Measurements from ENCODE around the gene PTGES2.
A peak's percentile ranks its signal among the peaks of the same experiment; 100 is the strongest.

PTGES2 gene

DNA sequence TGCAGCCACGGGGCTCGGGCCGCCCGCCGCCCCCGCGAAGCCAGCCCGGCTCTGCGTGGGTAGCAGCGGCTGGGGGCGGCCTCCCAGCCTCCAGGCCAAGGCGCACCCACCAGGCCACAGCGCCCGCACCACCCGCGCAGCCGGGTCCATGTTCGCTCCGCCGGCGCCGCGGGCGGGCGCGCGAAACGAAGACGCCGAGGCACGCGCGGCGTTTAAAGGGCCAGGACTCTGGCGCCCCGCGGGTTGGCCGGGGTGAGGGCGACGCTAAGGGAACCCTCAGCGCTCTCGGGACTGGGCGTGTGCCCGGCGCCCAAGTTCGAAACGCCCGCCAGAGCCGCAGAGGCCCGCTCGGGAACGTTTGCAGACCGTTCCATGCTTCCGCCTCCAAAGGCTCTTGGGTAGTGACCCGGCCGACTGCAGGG lies at the start of gene PTGES2:
PTGES2 (minus strand) TSS at position 162 of the 422 bp plus-strand sequence; CDS start at position 150, 12 bp downstream.
- H3K4me3 ChIP-seq (ENCODE audit: low read depth, low read length) = peak within 1 kb of the TSS; percentile 84

DNA sequence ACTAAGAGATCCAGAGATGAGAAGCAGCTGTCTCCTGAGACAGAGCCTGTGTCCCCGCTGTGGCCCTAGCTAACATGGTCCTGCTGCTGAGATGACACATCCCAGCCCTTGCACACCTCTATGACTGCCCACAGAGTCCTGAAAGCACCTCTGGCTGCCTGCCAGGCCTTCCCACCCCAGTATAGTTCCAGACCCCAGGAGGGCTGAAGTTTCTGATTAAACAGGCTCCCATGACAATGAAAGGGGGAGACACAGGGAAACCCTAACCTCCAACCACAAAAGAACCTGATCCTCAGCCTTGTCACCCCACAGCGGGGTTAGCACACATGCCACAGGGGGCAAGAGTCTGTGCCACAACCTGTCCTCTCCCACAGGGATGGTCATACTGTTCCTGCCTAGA lies 48.2 kb upstream of the PTGES2 start:
- no peak overlapping the region for H3K4me3 ChIP-seq (ENCODE audit: low read depth, low read length)

DNA sequence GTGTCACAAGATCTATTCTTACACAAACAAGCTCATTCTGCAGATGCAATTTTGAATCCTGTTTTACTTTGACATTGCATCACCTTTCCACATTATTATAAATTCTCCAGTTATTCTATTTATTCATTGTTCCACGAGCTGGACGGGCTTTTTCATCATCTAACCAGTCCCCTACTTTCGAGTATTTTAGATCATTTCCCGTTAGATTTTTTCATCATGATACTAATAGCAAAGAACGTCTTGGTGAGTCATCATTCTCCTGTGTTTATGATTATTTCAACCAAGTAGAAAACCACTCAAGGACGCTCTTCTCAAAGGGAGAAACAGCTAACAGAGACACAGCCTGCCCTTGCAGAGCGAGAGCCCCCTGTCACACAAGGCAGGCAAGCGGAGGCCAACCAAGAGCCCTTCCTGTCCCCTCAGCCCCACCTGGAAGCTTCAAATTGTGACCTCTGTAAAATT lies 47.6 kb upstream of the PTGES2 start:
- H3K4me3 ChIP-seq (ENCODE audit: low read depth, low read length) = no peak overlapping the region

DNA sequence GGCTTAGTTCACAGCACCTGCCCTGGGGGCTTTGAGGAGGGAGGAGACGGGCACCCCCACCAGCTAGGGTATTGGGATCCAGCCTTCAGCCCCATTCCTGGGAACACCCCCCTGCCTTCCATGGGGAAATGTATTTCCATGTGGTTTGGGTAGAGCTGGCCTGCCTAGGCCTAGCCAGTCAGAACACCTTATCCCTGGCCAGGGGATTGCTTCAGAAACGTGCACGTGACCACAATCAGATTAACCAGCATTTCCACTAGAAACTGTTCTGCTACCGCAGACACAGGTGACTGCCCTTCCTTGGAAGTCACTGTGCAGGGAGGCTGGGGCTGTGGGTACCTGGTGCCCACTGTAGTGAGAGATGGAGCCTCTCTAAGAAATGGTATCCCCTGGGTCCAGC lies 46.5 kb upstream of the PTGES2 start:
- no peak overlapping the region for H3K4me3 ChIP-seq (ENCODE audit: low read depth, low read length)

DNA sequence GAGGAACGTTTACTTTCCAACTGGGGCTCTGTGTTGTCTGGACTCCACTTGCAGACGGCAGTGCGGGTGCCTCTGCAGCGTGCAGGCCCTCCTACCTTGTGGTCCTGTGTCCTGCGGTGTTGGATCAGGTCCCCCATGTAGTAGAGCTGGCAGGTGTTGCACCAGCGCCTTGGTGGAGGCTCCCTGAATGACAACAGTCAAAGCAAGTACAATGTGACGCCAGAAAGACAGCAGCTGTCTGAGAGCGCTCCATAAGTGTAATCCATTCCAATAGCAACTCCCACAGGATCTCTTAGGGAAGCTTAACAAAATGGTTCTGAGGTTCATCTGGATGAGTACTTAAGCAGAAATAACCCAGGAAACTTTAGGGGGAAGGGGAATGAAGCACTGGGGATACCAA lies 42.4 kb upstream of the PTGES2 start:
- H3K4me3 ChIP-seq (ENCODE audit: low read depth, low read length) = no peak overlapping the region

DNA sequence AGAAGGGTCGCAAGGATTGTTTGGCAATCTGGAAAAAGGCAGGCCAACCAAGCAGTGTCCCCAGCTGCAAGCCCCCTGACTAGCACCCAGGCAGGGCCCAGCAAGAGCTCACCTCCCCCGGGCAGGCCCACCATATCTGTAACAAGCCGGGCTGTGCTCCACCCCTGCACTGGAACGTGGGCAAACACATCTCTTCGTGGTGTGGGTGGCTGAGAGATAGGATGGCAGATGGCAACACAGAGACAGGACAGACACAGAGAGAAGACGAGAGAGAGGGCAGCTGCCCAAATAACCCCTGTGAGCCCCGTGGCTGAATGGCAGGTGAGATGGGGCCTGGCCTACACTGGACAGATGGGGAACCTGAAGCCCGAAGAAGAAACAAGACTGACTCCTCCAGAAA lies 42.0 kb upstream of the PTGES2 start:
- no peak overlapping the region for H3K4me3 ChIP-seq (ENCODE audit: low read depth, low read length)

DNA sequence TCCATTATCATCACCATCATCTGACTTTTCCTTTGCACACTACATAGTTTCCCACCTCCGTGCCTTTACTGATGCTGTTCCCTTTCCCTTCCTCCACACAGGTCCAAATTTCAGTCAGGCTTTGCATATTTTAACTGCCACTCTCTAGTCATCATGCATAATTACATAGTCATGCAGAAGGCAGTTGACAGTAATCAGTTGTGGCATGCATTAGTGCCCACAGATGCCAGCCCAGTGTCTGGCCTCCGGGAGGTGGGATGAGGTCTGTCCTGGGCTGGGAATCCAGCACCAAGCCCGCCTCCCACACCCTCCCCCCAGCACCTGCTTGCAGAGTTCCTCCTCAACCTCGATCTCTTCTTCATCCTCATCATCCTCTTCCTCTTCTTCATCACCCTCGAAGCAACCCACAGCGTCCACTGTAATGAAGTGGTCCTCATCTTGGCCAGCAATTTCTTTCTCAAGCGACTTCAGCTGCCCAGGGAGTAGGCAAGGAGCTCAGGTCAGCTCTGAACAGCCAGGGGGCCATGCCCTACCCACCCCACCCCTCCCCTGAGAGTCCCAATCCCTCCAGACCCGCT lies 41.3 kb upstream of the PTGES2 start:
- H3K4me3 ChIP-seq (ENCODE audit: low read depth, low read length) = no peak overlapping the region

DNA sequence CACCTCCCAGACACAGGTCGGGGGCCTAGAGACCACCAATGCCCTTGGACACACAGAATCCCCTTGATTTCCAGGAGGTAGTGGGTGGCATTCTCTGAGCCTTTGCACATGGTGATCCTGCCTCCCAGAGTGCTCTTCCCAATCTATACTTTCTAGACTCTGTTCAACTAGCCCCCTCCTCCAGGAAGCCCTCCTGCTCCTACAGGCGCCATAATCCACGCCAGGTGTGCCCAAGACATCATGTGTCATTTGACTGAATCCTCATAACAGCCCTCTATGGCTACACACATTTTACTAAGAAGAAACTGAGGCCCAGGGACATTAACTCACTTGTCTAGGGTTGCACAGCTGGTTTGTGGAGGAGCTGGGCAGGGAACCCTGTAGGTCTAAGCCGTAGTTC lies 39.7 kb upstream of the PTGES2 start:
- H3K4me3 ChIP-seq (ENCODE audit: low read depth, low read length) = no peak overlapping the region

DNA sequence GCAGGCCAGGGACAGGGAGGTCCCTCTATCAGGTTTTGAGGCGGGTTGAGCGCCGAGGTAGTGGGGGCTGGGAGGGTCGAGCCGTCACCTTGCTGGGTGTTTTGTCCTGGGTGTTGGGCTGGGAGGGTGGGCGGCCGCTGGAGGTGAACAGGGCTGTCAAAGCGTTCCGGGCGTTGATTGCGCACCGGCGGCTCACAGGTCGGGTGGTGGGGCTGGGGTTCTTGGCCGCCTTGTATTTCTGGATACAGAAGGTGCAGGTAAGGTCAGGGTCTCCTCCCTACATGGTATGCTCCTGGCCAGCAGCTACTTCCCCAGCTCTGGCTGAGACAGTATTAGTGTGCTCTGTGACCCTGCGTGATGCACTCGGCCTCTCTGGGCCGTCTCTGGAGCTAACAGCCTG lies 38.6 kb upstream of the PTGES2 start:
- H3K4me3 ChIP-seq (ENCODE audit: low read depth, low read length) = no peak overlapping the region

DNA sequence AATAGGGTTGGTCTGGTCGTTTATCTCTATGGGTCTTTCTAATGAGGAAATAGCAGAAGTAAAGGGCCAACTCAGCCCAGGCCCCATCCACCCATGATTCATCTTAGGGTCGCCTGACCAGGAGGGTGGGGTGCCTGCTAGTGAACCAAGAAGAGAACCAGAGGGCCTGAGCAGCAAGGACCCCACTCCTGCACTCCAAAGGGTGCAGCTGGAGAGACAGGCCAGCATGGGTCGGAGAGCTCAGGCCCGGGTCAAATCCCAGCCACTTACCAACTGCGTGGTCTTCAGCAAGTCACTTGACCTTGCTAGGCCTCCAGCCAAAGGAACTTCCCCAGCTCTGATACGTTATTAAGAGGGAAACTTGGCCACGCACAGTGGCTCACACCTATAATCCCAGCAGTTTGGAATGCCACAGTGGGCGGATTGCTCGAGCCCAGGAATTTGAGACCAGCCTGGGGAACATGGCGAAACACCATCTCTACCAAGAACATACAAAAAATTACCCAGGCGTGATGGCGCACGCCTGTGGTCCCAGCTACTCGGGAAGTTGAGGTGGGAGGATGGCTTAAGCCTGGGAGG lies 36.9 kb upstream of the PTGES2 start:
- no peak overlapping the region for H3K4me3 ChIP-seq (ENCODE audit: low read depth, low read length)

DNA sequence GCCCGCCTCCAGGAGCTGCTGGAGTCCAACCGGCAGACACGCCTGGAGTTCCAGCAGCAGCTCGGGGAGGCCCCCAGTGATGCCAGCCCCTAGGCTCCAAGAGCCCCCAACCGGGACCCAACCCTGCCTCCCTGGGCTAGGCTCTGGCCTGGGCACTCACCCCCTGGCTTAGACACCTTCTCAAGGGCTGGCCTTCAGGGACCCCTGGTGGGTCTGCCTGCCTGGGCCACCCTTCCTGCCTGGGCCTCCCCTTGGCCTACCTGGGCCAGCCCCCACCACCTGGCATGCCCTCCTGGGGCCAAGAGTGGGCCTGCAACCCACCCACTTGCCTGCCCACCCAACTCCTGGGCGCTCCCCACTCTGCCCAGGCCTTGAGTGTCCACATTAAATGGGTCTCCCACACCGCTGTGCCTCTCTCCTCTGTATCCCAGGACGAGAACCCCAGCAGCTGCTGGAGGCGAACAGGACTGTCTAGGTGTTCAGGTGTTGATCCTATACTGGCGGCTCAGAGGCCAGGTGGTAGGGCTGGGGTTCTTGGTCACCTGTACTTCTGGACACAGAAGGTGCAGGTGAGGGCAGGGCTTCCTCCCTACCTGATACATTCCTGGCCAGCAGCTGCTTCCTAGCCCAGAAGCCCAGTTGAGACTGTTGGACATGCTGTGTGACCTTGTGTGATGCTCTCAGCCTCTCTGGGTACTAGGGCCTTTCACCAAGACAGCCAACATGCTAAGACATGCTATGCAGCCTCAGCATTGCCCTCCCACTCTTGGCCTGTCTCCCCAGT lies 36.2 kb upstream of the PTGES2 start:
- H3K4me3 ChIP-seq (ENCODE audit: low read depth, low read length) = no peak overlapping the region

DNA sequence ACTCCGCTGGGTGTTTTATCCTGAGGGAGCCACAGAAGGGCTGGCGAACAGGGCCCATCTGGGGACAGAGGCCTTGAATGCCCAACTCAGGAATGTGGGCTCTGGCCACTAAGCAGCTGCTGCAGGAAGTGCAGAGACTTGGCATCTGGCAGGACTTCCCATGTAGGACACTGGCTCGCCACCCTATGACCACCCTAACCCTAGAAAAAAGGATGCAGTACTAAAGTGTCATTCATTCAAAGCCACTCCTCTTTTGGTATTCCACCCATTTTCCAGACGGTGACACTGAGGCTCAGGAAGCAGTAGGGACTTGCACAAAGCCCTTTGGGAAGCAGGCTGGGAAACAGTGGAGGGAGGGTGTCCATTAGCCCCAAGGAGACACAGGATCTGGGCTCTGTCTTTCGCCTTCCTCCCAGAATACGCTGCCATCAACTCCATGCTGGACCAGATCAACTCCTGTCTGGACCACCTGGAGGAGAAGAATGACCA lies 35.5 kb upstream of the PTGES2 start:
- H3K4me3 ChIP-seq (ENCODE audit: low read depth, low read length) = no peak overlapping the region

DNA sequence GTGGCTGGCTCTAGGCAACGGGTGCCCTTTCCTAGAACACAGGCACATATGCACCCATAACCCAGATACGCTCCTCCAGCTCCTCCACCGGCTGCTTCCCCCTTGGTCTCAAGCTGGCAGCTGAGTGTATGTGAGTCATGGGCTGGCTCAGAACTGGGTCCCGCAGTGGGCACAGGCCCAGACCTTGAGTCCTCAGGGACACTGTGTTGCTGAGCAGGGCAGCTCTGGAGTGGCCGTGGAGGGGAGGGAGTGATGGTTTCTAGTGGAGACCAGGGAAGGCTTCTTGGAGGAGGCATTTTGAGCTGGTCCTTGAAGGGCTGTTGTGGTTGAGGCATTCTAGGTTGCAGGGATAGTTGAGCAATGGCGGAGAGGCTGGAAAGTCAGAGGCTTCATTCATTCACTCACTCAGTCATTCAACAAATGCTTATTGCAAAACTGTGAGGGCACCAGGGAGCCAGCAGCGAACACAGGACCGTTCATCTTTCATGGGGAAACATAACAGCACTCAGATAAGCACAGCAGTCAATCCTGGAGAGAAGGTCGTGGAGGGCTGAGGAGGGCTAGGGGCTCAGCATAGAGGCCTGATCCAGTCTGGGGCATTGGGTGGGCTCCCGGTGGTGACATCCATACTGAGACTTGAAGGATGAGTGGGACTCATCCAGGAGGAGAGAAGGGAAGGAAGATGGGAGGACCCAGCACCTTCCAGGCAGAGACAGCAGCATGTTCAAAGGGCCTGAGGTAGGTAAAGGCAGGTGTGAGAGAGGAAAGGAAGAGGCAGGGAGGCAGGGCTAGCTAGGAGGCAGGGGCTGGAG lies 34.9 kb upstream of the PTGES2 start:
- H3K4me3 ChIP-seq (ENCODE audit: low read depth, low read length) = no peak overlapping the region

DNA sequence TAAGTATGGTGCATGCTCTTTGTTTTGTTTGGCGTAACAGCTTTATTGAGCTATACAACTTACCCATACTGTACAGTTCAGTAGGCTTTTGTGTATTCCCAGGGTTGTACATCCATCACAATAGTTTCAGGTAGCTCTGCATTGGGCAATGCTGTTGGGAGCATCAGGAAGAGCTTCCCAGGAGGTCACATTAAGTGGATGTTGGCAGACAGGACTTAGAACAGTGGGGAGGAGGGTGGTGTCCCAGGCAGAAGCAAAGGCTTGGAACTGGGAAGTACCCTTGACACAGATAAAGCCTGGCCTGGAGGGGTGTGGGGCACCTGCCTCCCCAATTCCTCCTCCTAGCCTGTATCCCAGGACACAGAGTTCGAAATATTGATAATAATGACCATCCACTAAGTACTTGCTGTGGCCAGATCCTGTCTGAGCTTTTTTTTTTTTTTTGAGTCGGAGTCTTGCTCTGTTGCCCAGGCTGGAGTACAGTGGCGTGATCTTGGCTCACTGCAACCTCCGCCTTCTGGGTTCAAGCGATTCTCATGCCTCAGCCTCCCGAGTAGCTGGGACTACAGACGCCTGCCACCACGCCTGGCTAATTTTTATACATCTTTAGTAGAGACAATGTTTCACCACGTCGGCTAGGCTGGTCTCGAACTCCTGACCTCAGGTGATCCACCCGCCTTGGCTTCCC lies 33.8 kb upstream of the PTGES2 start:
- H3K4me3 ChIP-seq (ENCODE audit: low read depth, low read length) = peak overlapping the region; percentile 74

DNA sequence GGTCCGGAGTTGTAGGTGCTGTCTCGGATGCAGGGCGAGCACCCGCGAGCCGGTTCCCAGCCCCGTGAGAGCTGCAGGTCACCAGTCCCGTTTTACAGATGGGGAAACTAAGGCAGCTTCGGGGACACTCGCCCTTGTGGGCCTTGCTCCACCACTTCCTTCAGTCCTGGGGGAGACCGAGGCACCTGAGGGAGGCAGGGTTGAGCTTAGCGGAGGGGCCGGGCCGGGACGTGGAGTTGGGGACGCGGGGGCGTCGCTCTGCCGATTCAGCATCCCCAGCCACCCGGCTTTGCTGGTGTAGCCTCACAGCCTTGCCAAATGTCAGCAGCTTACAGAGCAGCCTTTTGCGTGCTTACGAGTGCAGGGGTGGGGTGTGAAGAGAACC lies 33.1 kb upstream of the PTGES2 start:
- peak overlapping the region; percentile 74 for H3K4me3 ChIP-seq (ENCODE audit: low read depth, low read length)

DNA sequence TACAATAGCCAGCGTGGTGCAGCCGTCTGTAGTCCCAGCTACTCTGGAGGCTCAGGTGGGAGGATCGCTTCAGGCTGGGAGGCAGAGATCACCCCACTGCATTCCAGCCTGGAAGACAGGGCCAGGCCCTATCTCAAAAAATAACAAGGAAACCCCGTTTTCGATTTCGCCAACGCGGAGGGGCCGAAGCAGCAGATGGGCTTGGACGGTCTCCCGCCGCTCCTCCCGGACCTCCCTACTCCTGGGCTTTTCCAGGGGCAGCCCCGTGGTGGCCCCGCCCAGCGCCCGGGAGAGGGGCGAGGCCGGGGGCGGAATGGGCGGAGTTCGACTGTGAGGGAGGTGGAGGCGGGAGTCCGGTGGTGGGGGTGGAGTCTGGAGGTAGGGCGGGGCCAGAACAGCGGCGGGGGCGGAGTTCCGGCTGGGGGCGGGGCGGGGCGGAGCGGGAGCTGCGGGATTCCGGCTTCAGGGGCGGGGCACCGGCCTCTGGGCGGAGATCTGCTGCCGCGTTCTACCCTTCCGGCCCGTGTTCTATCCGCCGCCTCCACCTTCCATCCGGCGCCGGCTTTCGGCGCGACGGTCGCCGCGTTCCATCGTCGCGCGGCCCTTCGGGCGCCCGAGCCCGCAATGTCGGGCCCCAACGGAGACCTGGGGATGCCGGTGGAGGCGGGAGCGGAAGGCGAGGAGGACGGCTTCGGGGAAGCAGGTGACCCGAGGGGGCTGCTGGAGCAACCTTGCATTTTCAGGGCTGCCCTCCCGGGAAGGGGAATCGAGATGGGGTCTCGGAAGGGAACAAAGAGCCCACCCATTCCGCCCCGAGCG lies 32.5 kb upstream of the PTGES2 start, which contains the start of gene BBLN:
BBLN (plus strand) TSS at position 482 of the 819 bp plus-strand sequence; CDS start at position 625, 143 bp downstream.
- peak within 1 kb of the TSS; percentile 74 for H3K4me3 ChIP-seq (ENCODE audit: low read depth, low read length)

DNA sequence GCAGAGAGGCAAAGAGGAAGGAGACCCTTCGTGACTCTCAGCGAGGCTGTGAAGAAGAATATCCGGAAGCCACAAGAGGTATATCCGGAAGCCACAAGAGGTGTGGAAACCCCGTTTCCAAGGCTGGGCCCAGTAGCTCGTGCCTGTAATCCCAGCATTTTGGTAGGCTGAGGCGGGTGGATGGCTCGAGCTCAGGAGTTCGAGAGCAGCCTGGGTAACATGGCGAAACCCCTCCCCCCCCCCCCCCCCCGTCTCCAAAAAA lies 31.9 kb upstream of the PTGES2 start:
- H3K4me3 ChIP-seq (ENCODE audit: low read depth, low read length) = peak overlapping the region; percentile 43

DNA sequence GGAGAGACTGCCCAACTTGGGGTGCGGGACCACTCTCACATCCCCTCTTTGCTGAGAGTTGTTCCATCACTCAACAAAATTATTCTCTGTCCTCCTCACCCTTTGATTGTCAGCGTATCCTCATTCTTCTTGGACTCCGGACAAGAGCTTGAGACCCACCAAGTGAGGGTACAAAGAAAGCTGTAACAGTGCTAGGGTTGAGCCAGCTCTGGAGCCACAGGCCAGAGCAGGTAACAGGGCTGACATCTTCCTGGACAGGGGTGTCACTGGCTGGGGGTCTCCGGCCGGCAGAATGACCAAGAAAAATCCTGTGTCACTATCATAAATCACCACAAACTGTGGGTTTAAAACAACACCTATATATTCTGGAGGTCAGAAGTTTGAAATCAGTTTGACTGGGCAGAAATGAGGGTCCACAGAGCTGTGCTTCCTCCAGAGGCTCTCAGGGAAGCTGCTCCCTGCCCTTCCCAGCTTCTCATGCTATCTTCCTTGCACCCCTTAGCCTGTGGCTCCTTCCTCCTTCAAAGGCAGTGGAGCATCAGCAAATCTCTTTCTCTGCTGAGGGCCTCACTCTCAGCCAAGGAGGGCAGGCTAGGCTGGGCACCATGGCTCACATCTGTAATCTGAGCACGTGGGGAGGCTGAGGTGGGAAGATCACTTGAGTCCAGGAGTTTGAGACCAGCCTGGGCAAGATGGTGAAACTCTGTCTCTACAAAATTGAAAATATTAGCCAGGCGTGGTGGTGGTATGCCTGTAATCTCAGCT lies 28.4 kb upstream of the PTGES2 start:
- no peak overlapping the region for H3K4me3 ChIP-seq (ENCODE audit: low read depth, low read length)
